Smooth muscle cell (in vitro differentiated cells): ENCODE results near the gene PRTN3. TPM values are rescaled to one million over a fixed set of nuclear protein-coding genes. Genes with fewer than 3 reads are reported as not detected.
"Not testable (repeated sequence)": the region's sequence is repeated elsewhere in the genome, so short reads cannot be mapped to it uniquely, and the experiment has no call there.

Source experiments
- DNase-seq: peaks from one replicate; lab custom pipeline; 2025; ENCODE audit not compliant: unreplicated experiment; lab: John Stamatoyannopoulos, UW
- H2AFZ ChIP-seq: fragments of 200-600 bp; sonication (generic); 2 replicates; pipeline ENCODE4 v1.6.0; 2016; ENCODE audit warnings: antibody characterized with exemption, low read depth, mild to moderate bottlenecking
- H3F3A ChIP-seq: fragments of 200-600 bp; sonication (generic); 2 replicates; pipeline ENCODE4 v1.6.0; 2017; ENCODE audit warnings: antibody characterized with exemption, low read depth
- H3K27ac ChIP-seq: fragments of 200-600 bp; sonication (generic); 2 replicates; pipeline ENCODE4 v1.5.1; 2016; ENCODE audit warnings: low read depth, mild to moderate bottlenecking
- H3K27me3 ChIP-seq: fragments of 200-600 bp; sonication (generic); 2 replicates; pipeline ENCODE4 v1.6.1; 2016; ENCODE audit warnings: low read depth, mild to moderate bottlenecking
- H3K36me3 ChIP-seq: fragments of 200-600 bp; sonication (generic); 2 replicates; pipeline ENCODE4 v1.5.1; 2016; ENCODE audit warnings: low read depth
- H3K4me1 ChIP-seq: fragments of 200-600 bp; sonication (generic); 2 replicates; pipeline ENCODE4 v1.5.1; 2016; ENCODE audit warnings: low read depth
- H3K4me2 ChIP-seq: fragments of 200-600 bp; sonication (generic); 2 replicates; pipeline ENCODE4 v1.6.0; 2016; ENCODE audit warnings: mild to moderate bottlenecking
- H3K4me3 ChIP-seq: fragments of 200-600 bp; sonication (generic); 2 replicates; pipeline ENCODE4 v1.5.1; 2016; ENCODE audit warnings: mild to moderate bottlenecking
- H3K79me2 ChIP-seq: fragments of 200-600 bp; sonication (generic); 2 replicates; pipeline ENCODE4 v1.6.0; 2016; ENCODE audit warnings: low read depth, mild to moderate bottlenecking
- H3K9ac ChIP-seq: fragments of 200-600 bp; sonication (generic); 2 replicates; pipeline ENCODE4 v1.6.0; 2016; ENCODE audit warnings: low read depth
- H3K9me3 ChIP-seq: fragments of 200-600 bp; sonication (generic); replicated peaks from 2 replicates; pipeline ENCODE4 v1.5.1; 2016; ENCODE audit warnings: low read depth
- H4K20me1 ChIP-seq: fragments of 200-600 bp; sonication (generic); 2 replicates; pipeline ENCODE4 v1.6.0; 2016; ENCODE audit warnings: low read depth
- CTCF ChIP-seq: fragments of 200-600 bp; sonication (generic); IDR thresholded peaks from 2 replicates; pipeline ENCODE4 v1.5.1; 2017; ENCODE audit warnings: borderline replicate concordance, mild to moderate bottlenecking, antibody characterized with exemption; ENCODE audit not compliant: insufficient read depth, poor library complexity, severe bottlenecking
- WGBS: methylation state at CpG from one replicate; pipeline ENCODE4 v1.1.7; 2016; ENCODE audit warnings: low lambda C conversion rate; 5-methylcytosine and 5-hydroxymethylcytosine counted together
- polyA plus RNA-seq: library from polyadenylated mRNA; unstranded; fragments of >200 nt; fragmentation: Nextera tagmentation; extraction: Ambion mirVana; gene quantifications from 2 replicates; pipeline ENCODE4 v1.2.1, GENCODE V29; 2016
- total RNA-seq: library from RNA; depleted of rRNA; stranded (reverse); fragments of >200 nt; gene quantifications from 2 replicates; pipeline ENCODE4 v1.2.3, GENCODE V29; 2014

Gene PRTN3
- total and polyA plus RNA-seq, 2 experiments from 2014 or later: not detected

- 97% methylated on average over 28 of the region's 28 CpGs for WGBS
These were observed 34.6 kb downstream of the PRTN3 start for GRCh38 chr19:875265-875879.

GRCh38 chr19:876089-876488 is 35.3 kb downstream of the PRTN3 start:
- no peak overlapping the region for H3K4me2 ChIP-seq
- no peaks in the 10 kb centered on the region for H3K36me3 ChIP-seq
- no peak for DNase-seq
- H4K20me1 ChIP-seq: peaks cover 20% of the 10 kb centered on the region
- no peak for TF ChIP-seq CTCF
- H3F3A ChIP-seq: no peaks in the 10 kb centered on the region
- no peak overlapping the region for H3K4me3 ChIP-seq
- no peaks in the 10 kb centered on the region for H3K4me1 ChIP-seq
- no peaks in the 10 kb centered on the region for H3K27me3 ChIP-seq
- WGBS: 92% methylated on average over 18 of the region's 18 CpGs
- H3K9ac ChIP-seq: no peak overlapping the region
- no peak overlapping the region for H2AFZ ChIP-seq
- H3K9me3 ChIP-seq: no peaks in the 10 kb centered on the region
- H3K79me2 ChIP-seq: no peaks in the 10 kb centered on the region
- no peak overlapping the region for H3K27ac ChIP-seq

More at GRCh38 chr19:875265-875879, 34.6 kb downstream of the PRTN3 start:
- no peak overlapping the region for H3K9ac ChIP-seq
- no peak overlapping the region for H2AFZ ChIP-seq
- no peak overlapping the region for H3K27ac ChIP-seq
- no peaks in the 10 kb centered on the region for H3K27me3 ChIP-seq
- no peak for TF ChIP-seq CTCF
- H3K79me2 ChIP-seq: no peaks in the 10 kb centered on the region
- H3F3A ChIP-seq: no peaks in the 10 kb centered on the region
- no peak overlapping the region for H3K4me3 ChIP-seq
- H4K20me1 ChIP-seq: peaks cover 16% of the 10 kb centered on the region
- no peak for DNase-seq
- H3K4me2 ChIP-seq: no peak overlapping the region
- H3K4me1 ChIP-seq: no peaks in the 10 kb centered on the region
- H3K9me3 ChIP-seq: no peaks in the 10 kb centered on the region
- no peaks in the 10 kb centered on the region for H3K36me3 ChIP-seq

- Histone ChIP-seq H2AFZ (no peak overlapping the region), H3K4me3 (no peak overlapping the region), H3K4me2 (no peak overlapping the region), H3K4me1 (no peaks in the 10 kb centered on the region), H3K36me3 (no peaks in the 10 kb centered on the region), H3K79me2 (no peaks in the 10 kb centered on the region), H3F3A (no peaks in the 10 kb centered on the region), H3K27me3 (no peaks in the 10 kb centered on the region), H3K9ac (no peak overlapping the region), H4K20me1 (peaks cover 22% of the 10 kb centered on the region), H3K27ac (no peak overlapping the region), H3K9me3 (no peaks in the 10 kb centered on the region)
- DNase-seq: no peak
- no peak for TF ChIP-seq CTCF
- 95% methylated on average over 27 of the region's 29 CpGs for WGBS
These were observed 36.0 kb downstream of the PRTN3 start for GRCh38 chr19:876780-877314.

GRCh38 chr19:877992-878660 is 37.3 kb downstream of the PRTN3 start:
- H3K36me3 ChIP-seq, H3K27ac ChIP-seq, DNase-seq, H3K4me2 ChIP-seq, H3K4me1 ChIP-seq, H3K9me3 ChIP-seq, H3K79me2 ChIP-seq, H3F3A ChIP-seq, H3K4me3 ChIP-seq, H3K27me3 ChIP-seq, H2AFZ ChIP-seq, H3K9ac ChIP-seq: not testable (repeated sequence)
- H4K20me1 ChIP-seq: peaks cover 34% of the 10 kb centered on the region
- 95% methylated on average over 4 of the region's 23 CpGs for WGBS

- H4K20me1 ChIP-seq: peaks cover 39% of the 10 kb centered on the region
- not testable (repeated sequence) for H3K36me3 ChIP-seq, DNase-seq, H3K4me2 ChIP-seq, H3K4me1 ChIP-seq, H3F3A ChIP-seq, H3K9me3 ChIP-seq, H3K79me2 ChIP-seq, H2AFZ ChIP-seq, H3K27ac ChIP-seq, H3K4me3 ChIP-seq, H3K9ac ChIP-seq, H3K27me3 ChIP-seq
- WGBS: 84% methylated on average over 21 of the region's 24 CpGs
These were observed 38.2 kb downstream of the PRTN3 start for GRCh38 chr19:878751-879561.
